WERI-Rb-1 (cell line): Measurements from ENCODE around the gene OR6M1.

Experiments
- DNase-seq: peaks from one replicate; pipeline ENCODE4 v3.0.0-alpha.2; 2020
- H3K27ac ChIP-seq: fragments of 250-450 bp; sonication (Bioruptor Pico); 2 replicates; pipeline ENCODE4 v1.5.1; 2020; ENCODE audit warnings: mild to moderate bottlenecking, moderate library complexity
- H3K27me3 ChIP-seq: fragments of 250-450 bp; sonication (Bioruptor Pico); 2 replicates; pipeline ENCODE4 v1.5.1; 2021; ENCODE audit warnings: mild to moderate bottlenecking, low read depth, moderate library complexity; ENCODE audit not compliant: insufficient read depth, severe bottlenecking
- H3K36me3 ChIP-seq: fragments of 250-450 bp; sonication (Bioruptor Pico); 2 replicates; pipeline ENCODE4 v1.5.1; 2020; ENCODE audit warnings: mild to moderate bottlenecking, moderate library complexity
- H3K4me3 ChIP-seq: 2 replicates; pipeline ENCODE4 v1.5.1; 2011; ENCODE audit warnings: low read depth, mild to moderate bottlenecking, control low read depth, low read length
- H3K9me3 ChIP-seq: fragments of 250-450 bp; sonication (Bioruptor Pico); 2 replicates; pipeline ENCODE4 v1.5.1; 2021; ENCODE audit warnings: mild to moderate bottlenecking, moderate library complexity; ENCODE audit not compliant: severe bottlenecking
- TF ChIP-seq, protein P1 (sequence below): IDR thresholded peaks from 2 replicates; pipeline ENCODE4 v1.5.1; 2011; ENCODE audit warnings: low read depth, mild to moderate bottlenecking, control low read depth, inconsistent platforms, low read length

The OR6M1 gene

DNA sequence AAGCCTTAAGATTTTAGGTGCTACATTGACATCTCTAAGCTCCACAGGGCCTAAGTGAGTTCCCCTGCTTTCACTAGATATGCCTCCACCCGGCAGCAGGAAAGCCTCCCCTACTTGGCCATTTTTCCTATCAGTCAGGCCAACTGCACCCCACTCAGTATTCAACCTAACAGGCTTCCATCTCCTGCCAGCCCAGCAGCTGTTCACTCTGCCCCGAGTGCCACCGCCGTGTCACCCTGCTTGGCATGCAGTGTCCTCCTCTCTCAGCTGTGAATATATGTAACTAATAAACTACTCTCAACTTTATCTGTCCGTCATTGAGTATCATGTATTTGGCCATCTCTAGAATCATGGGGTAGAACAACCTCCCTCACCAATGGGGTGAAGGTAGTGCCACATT, 9.0 kb upstream of the OR6M1 start:
- no peaks in the 10 kb centered on the region for H3K9me3 ChIP-seq
- no peak overlapping the region for H3K4me3 ChIP-seq
- no peaks in the 10 kb centered on the region for H3K27me3 ChIP-seq
- H3K27ac ChIP-seq: no peak overlapping the region
- TF ChIP-seq, protein P1, sequence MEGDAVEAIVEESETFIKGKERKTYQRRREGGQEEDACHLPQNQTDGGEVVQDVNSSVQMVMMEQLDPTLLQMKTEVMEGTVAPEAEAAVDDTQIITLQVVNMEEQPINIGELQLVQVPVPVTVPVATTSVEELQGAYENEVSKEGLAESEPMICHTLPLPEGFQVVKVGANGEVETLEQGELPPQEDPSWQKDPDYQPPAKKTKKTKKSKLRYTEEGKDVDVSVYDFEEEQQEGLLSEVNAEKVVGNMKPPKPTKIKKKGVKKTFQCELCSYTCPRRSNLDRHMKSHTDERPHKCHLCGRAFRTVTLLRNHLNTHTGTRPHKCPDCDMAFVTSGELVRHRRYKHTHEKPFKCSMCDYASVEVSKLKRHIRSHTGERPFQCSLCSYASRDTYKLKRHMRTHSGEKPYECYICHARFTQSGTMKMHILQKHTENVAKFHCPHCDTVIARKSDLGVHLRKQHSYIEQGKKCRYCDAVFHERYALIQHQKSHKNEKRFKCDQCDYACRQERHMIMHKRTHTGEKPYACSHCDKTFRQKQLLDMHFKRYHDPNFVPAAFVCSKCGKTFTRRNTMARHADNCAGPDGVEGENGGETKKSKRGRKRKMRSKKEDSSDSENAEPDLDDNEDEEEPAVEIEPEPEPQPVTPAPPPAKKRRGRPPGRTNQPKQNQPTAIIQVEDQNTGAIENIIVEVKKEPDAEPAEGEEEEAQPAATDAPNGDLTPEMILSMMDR: no peak
- no peak for DNase-seq
- H3K36me3 ChIP-seq: no peaks in the 10 kb centered on the region

DNA sequence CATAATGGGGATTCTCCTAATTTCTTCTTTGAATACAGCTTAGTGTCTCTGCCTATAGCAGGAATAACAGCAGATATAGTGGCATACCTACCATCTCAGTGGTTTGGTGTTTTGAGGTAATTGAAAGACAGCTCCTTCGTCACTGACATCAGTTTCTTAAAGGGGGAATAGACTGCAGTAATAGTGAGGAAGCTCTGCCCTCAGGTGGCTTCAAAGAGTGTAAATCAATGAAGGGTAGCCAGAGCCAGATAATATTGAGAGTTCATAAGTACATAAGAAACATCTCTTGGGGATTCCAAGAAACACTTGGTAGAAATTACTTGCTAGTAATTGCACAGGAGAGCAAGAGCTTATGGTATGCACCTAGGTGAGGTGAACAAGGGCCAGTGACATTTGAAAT, 4.4 kb downstream of the OR6M1 start:
- no peaks in the 10 kb centered on the region for H3K9me3 ChIP-seq
- H3K4me3 ChIP-seq: no peak overlapping the region
- TF ChIP-seq, protein P1: no peak
- no peak for DNase-seq
- H3K36me3 ChIP-seq: no peaks in the 10 kb centered on the region
- no peak overlapping the region for H3K27ac ChIP-seq
- no peaks in the 10 kb centered on the region for H3K27me3 ChIP-seq

- Histone ChIP-seq H3K36me3 (no peaks in the 10 kb centered on the region), H3K27me3 (no peaks in the 10 kb centered on the region), H3K27ac (peak overlapping the region; percentile 82), H3K4me3 (no peak overlapping the region; the same call in 1 of the 2 replicates), H3K9me3 (peaks cover 4% of the 10 kb centered on the region)
- peak; percentile 74 for DNase-seq
- TF ChIP-seq, protein P1: no peak
These were observed 6.1 kb downstream of the OR6M1 start for GRCh38 chr11:123800036-123800435.

GRCh38 chr11:123799438-123799837, 6.7 kb downstream of the OR6M1 start:
- H3K27me3 ChIP-seq: no peaks in the 10 kb centered on the region
- peaks cover 4% of the 10 kb centered on the region for H3K9me3 ChIP-seq
- H3K4me3 ChIP-seq: no peak overlapping the region
- TF ChIP-seq, protein P1: no peak
- peak; percentile 31 for DNase-seq
- no peaks in the 10 kb centered on the region for H3K36me3 ChIP-seq
- H3K27ac ChIP-seq: peak overlapping the region; percentile 82

GRCh38 chr11:123798513-123799252, 7.5 kb downstream of the OR6M1 start:
- TF ChIP-seq, protein P1: no peak
- no peaks in the 10 kb centered on the region for H3K36me3 ChIP-seq
- H3K27ac ChIP-seq: peak overlapping the region; percentile 95

GRCh38 chr11:123798079-123798478, 8.1 kb downstream of the OR6M1 start:
- no peak for DNase-seq
- TF ChIP-seq, protein P1: no peak
- no peaks in the 10 kb centered on the region for H3K36me3 ChIP-seq
- no peaks in the 10 kb centered on the region for H3K27me3 ChIP-seq
- H3K27ac ChIP-seq: peak overlapping the region; percentile 95
- peaks cover 4% of the 10 kb centered on the region for H3K9me3 ChIP-seq
- H3K4me3 ChIP-seq: no peak overlapping the region

More at GRCh38 chr11:123798513-123799252, 7.5 kb downstream of the OR6M1 start:
- no peak for DNase-seq
- Histone ChIP-seq H3K9me3 (peaks cover 4% of the 10 kb centered on the region), H3K4me3 (no peak overlapping the region), H3K27me3 (no peaks in the 10 kb centered on the region)
